SK-N-SH treated with all-trans-retinoic acid at 6 μM for 48 hours (cell line): ENCODE measurements around the gene CXorf65.

ENCODE experiments used
- ATAC-seq: fragments of 200-7000 bp; cut with Tn5 transposase; 3 replicates; pipeline ENCODE4 v1.9.1; 2020; ENCODE audit warnings: mild to moderate bottlenecking, moderate library complexity
- ARNTL ChIP-seq: fragments of 450-650 bp; formaldehyde crosslinking; IDR thresholded peaks from 2 replicates; pipeline ENCODE4 v1.5.0; 2020; ENCODE audit warnings: low read depth, mild to moderate bottlenecking, moderate library complexity, borderline replicate concordance
- BACH2 ChIP-seq: fragments of 250-450 bp; sonication (Bioruptor Pico); IDR thresholded peaks from 2 replicates; pipeline ENCODE4 v1.9.0; 2021; ENCODE audit warnings: mild to moderate bottlenecking, borderline replicate concordance
- CREB5 ChIP-seq: fragments of 250-450 bp; sonication (Bioruptor Pico); IDR thresholded peaks from 2 replicates; pipeline ENCODE4 v1.5.1; 2020; ENCODE audit warnings: low read depth, mild to moderate bottlenecking, moderate library complexity
- ESRRG ChIP-seq: fragments of 250-450 bp; sonication (Bioruptor Pico); IDR thresholded peaks from 2 replicates; pipeline ENCODE4 v1.6.1; 2021; ENCODE audit warnings: mild to moderate bottlenecking
- OSR1 ChIP-seq: fragments of 250-450 bp; sonication (Bioruptor Pico); IDR thresholded peaks from 2 replicates; pipeline ENCODE4 v1.8.0; 2022; ENCODE audit warnings: moderate library complexity, mild to moderate bottlenecking, inconsistent platforms
- PPARA ChIP-seq: fragments of 250-450 bp; sonication (Bioruptor Pico); IDR thresholded peaks from 2 replicates; pipeline ENCODE4 v1.5.0; 2020; ENCODE audit warnings: mild to moderate bottlenecking, borderline replicate concordance
- RARB ChIP-seq: fragments of 250-450 bp; sonication (Bioruptor Pico); IDR thresholded peaks from 2 replicates; pipeline ENCODE4 v1.8.0; 2021; ENCODE audit warnings: mild to moderate bottlenecking, moderate library complexity
- SNAI2 ChIP-seq: fragments of 250-450 bp; sonication (Bioruptor Pico); IDR thresholded peaks from 2 replicates; pipeline ENCODE4 v1.5.0; 2020; ENCODE audit warnings: mild to moderate bottlenecking, moderate library complexity
- TCF4 ChIP-seq: fragments of 250-450 bp; sonication (Bioruptor Pico); IDR thresholded peaks from 2 replicates; pipeline ENCODE4 v1.8.0; 2021; ENCODE audit warnings: mild to moderate bottlenecking, moderate library complexity, borderline replicate concordance
- TOX ChIP-seq: fragments of 250-450 bp; sonication (Bioruptor Pico); IDR thresholded peaks from 2 replicates; pipeline ENCODE4 v1.8.0; 2021; ENCODE audit warnings: mild to moderate bottlenecking, moderate library complexity, borderline replicate concordance
- TSHZ2 ChIP-seq: fragments of 250-450 bp; sonication (Bioruptor Pico); IDR thresholded peaks from 2 replicates; pipeline ENCODE4 v1.5.0; 2020; ENCODE audit warnings: mild to moderate bottlenecking, moderate library complexity
- ZC3H10 ChIP-seq: fragments of 250-450 bp; sonication (Bioruptor Pico); IDR thresholded peaks from 2 replicates; pipeline ENCODE4 v1.5.1; 2021; ENCODE audit warnings: mild to moderate bottlenecking, moderate library complexity
- ZFP3 ChIP-seq: fragments of 250-450 bp; sonication (Bioruptor Pico); IDR thresholded peaks from 2 replicates; pipeline ENCODE4 v1.5.0; 2020; ENCODE audit warnings: mild to moderate bottlenecking, moderate library complexity
- ZFP30 ChIP-seq: fragments of 450-650 bp; formaldehyde crosslinking; IDR thresholded peaks from 2 replicates; pipeline ENCODE4 v1.5.0; 2022; ENCODE audit warnings: mild to moderate bottlenecking, moderate library complexity
- ZNF565 ChIP-seq: fragments of 450-650 bp; formaldehyde crosslinking; conservative IDR thresholded peaks from 2 replicates; pipeline ENCODE4 v1.5.0; 2020; ENCODE audit warnings: low read depth, mild to moderate bottlenecking, moderate library complexity
- TF ChIP-seq, protein P1 (sequence below): fragments of 250-450 bp; sonication (Bioruptor Pico); IDR thresholded peaks from 2 replicates; pipeline ENCODE4 v1.8.0; 2021; ENCODE audit warnings: low read depth, mild to moderate bottlenecking, moderate library complexity, borderline replicate concordance
- TF ChIP-seq, protein P2 (sequence below): fragments of 250-450 bp; sonication (Bioruptor Pico); IDR thresholded peaks from 2 replicates; pipeline ENCODE4 v1.5.1; 2021; ENCODE audit warnings: mild to moderate bottlenecking, moderate library complexity

CXorf65 gene

GRCh38 chrX:71118985-71119535 is 12.5 kb upstream of the CXorf65 start:
- peak; percentile 47 for ATAC-seq
- TF ChIP-seq ZFP30 (CRISPR knock-in tag) (no peak), BACH2 (CRISPR knock-in tag) (no peak), ZNF565 (CRISPR knock-in tag) (no peak), SNAI2 (no peak), TOX (CRISPR knock-in tag) (no peak), CREB5 (CRISPR knock-in tag) (no peak), TCF4 (no peak), ARNTL (CRISPR knock-in tag) (no peak), RARB (no peak)
- TF ChIP-seq, protein P1, sequence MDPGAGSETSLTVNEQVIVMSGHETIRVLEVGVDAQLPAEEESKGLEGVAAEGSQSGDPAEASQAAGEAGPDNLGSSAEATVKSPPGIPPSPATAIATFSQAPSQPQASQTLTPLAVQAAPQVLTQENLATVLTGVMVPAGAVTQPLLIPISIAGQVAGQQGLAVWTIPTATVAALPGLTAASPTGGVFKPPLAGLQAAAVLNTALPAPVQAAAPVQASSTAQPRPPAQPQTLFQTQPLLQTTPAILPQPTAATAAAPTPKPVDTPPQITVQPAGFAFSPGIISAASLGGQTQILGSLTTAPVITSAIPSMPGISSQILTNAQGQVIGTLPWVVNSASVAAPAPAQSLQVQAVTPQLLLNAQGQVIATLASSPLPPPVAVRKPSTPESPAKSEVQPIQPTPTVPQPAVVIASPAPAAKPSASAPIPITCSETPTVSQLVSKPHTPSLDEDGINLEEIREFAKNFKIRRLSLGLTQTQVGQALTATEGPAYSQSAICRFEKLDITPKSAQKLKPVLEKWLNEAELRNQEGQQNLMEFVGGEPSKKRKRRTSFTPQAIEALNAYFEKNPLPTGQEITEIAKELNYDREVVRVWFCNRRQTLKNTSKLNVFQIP (CRISPR knock-in tag) = no peak
- TF ChIP-seq, protein P2, sequence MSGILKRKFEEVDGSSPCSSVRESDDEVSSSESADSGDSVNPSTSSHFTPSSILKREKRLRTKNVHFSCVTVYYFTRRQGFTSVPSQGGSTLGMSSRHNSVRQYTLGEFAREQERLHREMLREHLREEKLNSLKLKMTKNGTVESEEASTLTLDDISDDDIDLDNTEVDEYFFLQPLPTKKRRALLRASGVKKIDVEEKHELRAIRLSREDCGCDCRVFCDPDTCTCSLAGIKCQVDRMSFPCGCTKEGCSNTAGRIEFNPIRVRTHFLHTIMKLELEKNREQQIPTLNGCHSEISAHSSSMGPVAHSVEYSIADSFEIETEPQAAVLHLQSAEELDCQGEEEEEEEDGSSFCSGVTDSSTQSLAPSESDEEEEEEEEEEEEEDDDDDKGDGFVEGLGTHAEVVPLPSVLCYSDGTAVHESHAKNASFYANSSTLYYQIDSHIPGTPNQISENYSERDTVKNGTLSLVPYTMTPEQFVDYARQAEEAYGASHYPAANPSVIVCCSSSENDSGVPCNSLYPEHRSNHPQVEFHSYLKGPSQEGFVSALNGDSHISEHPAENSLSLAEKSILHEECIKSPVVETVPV (CRISPR knock-in tag) = no peak

DNA sequence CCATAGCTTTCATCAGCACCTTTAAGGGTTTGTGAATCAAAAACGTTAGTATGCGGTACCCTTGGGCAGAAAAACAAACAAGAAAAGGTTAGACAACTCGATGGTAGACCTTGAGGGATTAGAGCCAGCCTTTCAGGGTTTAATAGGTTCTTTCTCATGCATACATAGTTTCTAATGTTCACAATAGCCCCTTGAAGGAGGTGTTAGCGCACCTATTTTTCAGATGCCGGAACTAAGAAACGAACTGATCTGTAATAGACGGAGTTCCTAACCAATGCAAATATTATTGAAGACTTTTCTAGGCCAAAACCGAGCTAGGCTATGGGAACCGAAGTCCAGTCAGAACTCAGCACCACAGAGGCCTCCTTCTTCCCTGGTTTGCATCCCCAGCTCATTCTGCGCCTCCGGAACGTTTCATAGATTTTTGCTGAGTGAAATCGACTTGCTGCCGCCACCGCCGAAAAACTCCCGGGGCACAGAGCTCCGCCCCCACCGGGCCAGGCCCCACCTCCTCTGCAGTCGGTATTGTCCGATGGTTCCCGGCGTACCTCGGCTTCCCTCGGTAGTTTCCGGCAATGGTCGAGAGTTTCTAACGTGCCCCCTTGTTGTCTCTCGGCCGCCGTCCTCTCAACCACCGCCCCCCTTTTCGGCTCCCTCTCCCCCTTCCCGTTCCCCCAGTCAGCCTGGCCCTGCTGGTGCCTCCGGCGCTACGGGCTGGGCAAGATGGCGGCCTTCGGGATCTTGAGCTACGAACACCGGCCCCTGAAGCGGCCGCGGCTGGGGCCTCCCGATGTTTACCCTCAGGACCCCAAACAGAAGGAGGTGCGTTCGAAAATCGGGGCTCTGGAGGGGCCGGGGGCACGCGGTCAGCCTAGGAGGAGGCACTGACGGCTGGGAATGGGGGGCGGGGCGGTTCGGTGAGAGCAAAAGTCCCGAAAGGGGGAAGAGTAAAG is 11.8 kb upstream of the CXorf65 start, which contains the start of gene MED12:
TSS of gene MED12 (plus strand) at position 565 of the 953 bp plus-strand sequence. CDS start at position 724, 159 bp downstream.
- TF ChIP-seq ZNF565 (CRISPR knock-in tag) (no peak), ZC3H10 (CRISPR knock-in tag) (no peak), BACH2 (CRISPR knock-in tag) (no peak), PPARA (CRISPR knock-in tag) (no peak), OSR1 (CRISPR knock-in tag) (no peak), TSHZ2 (CRISPR knock-in tag) (no peak), RARB (no peak), ZFP3 (CRISPR knock-in tag) (no peak), ESRRG (CRISPR knock-in tag) (no peak)
- TF ChIP-seq, protein P1 (CRISPR knock-in tag) = no peak
- TF ChIP-seq, protein P2 (CRISPR knock-in tag) = no peak
- ATAC-seq = peak; percentile 99
